GM13976 (cell line): Measurements from ENCODE around the gene EFTUD2.

Experiments
- DNase-seq: peaks from one replicate; pipeline ENCODE4 v3.0.0; 2012; ENCODE audit warnings: low spot score
- CTCF ChIP-seq: IDR thresholded peaks from 2 replicates; pipeline ENCODE4 v1.5.1; 2012; ENCODE audit warnings: borderline replicate concordance, mild to moderate bottlenecking; ENCODE audit not compliant: insufficient read depth; ENCODE audit errors: extremely low read depth, missing control alignments, control extremely low read depth
- in situ Hi-C: fragments of 300-500 bp; cut with MboI; formaldehyde crosslinking; loops from one replicate; pipeline ENCODE4 v1.12.0; 2022; ENCODE audit warnings: low sequenced_read_pairs, mixed read lengths, inconsistent platforms; ENCODE audit not compliant: unreplicated experiment

EFTUD2 gene

GRCh38 chr17:44867841-44868240, 31.4 kb downstream of the EFTUD2 start:
- TF ChIP-seq CTCF, result no peak
- in situ Hi-C loops, result loop anchor here (10.0 kb wide), 1 partner anchor 93 kb away; no protein-coding TSS in a partner anchor
- DNase-seq, result no peak

- no peak for TF ChIP-seq CTCF
- in situ Hi-C loops, result loop anchor here (10.0 kb wide), 1 partner anchor 91 kb away; no protein-coding TSS in a partner anchor
- DNase-seq, result no peak
These were observed 33.3 kb downstream of the EFTUD2 start for GRCh38 chr17:44865931-44866330.

GRCh38 chr17:44865231-44865660, 34.0 kb downstream of the EFTUD2 start:
- TF ChIP-seq CTCF, result peak; percentile 68
- in situ Hi-C loops, result loop anchor here (10.0 kb wide), 1 partner anchor 90 kb away; no protein-coding TSS in a partner anchor
- peak; percentile 78 for DNase-seq

- DNase-seq, result no peak
- TF ChIP-seq CTCF, result no peak
- in situ Hi-C loops, result loop anchor here (10.0 kb wide), 1 partner anchor 90 kb away; no protein-coding TSS in a partner anchor
These were observed 34.4 kb downstream of the EFTUD2 start for GRCh38 chr17:44864831-44865230.

GRCh38 chr17:44863061-44863918, 36.0 kb downstream of the EFTUD2 start:
- no peak for DNase-seq
- in situ Hi-C loops, result loop anchor here (10.0 kb wide), 1 partner anchor 88 kb away; no protein-coding TSS in a partner anchor
- TF ChIP-seq CTCF, result no peak

- TF ChIP-seq CTCF, result no peak
- in situ Hi-C loops, result loop anchor here (10.0 kb wide), 1 partner anchor 88 kb away; no protein-coding TSS in a partner anchor
- no peak for DNase-seq
These were observed 36.8 kb downstream of the EFTUD2 start for GRCh38 chr17:44862278-44862914.
